Neural crest cell (in vitro differentiated cells): ENCODE results near the gene FOXP3. TPM values are rescaled to one million over a fixed set of nuclear protein-coding genes. Genes with fewer than 3 reads are reported as not detected.

Experiments
- DNase-seq: peaks from one replicate; pipeline ENCODE4 v3.0.0; 2021; ENCODE audit warnings: low read depth, mixed read lengths, low spot score
- H3K27ac Mint-ChIP-seq: one replicate; pipeline ENCODE4 v1.8.0; 2021; ENCODE audit warnings: mild to moderate bottlenecking, mixed read lengths; ENCODE audit not compliant: unreplicated experiment
- H3K27me3 Mint-ChIP-seq: 2 replicates; pipeline ENCODE4 v1.8.0; 2021; ENCODE audit warnings: low read depth, mild to moderate bottlenecking, mixed read lengths
- H3K36me3 Mint-ChIP-seq: 2 replicates; pipeline ENCODE4 v1.8.0; 2021; ENCODE audit warnings: low read depth, mild to moderate bottlenecking, mixed read lengths
- H3K4me1 Mint-ChIP-seq: 2 replicates; pipeline ENCODE4 v1.8.0; 2021; ENCODE audit warnings: mixed read lengths
- H3K4me3 Mint-ChIP-seq: one replicate; pipeline ENCODE4 v1.8.0; 2021; ENCODE audit warnings: mild to moderate bottlenecking, mixed read lengths
- H3K9me3 Mint-ChIP-seq: 2 replicates; pipeline ENCODE4 v1.8.0; 2021; ENCODE audit warnings: mixed read lengths
- total RNA-seq: library from RNA; stranded (reverse); gene quantifications from 2 replicates; pipeline ENCODE4 v1.2.1, GENCODE V29; 2021
- TF ChIP-seq, protein P1 (sequence below): fragments of 200-600 bp; sonication (generic); conservative IDR thresholded peaks from 2 replicates; pipeline ENCODE4 v1.5.0; 2021; ENCODE audit warnings: antibody characterized with exemption, mild to moderate bottlenecking

FOXP3 gene
- total RNA-seq, 1 donor from 2014 or later = 0.26 TPM

DNA sequence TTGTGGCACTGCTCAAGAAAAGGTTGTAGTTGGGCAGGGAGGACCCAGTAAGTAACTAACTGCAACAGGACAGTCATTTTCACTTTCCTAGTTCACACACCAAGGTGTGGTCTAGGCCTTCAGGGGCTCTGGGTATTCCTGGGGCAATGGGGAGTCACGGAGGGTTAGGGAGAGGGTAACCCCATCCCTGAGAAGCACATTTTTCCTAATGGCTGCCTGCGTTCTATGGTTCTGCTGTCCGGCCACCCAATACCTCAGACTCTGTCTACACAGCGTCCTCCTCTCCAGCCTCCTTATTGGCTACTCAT, 4.1 kb upstream of the FOXP3 start:
- TF ChIP-seq, protein P1, sequence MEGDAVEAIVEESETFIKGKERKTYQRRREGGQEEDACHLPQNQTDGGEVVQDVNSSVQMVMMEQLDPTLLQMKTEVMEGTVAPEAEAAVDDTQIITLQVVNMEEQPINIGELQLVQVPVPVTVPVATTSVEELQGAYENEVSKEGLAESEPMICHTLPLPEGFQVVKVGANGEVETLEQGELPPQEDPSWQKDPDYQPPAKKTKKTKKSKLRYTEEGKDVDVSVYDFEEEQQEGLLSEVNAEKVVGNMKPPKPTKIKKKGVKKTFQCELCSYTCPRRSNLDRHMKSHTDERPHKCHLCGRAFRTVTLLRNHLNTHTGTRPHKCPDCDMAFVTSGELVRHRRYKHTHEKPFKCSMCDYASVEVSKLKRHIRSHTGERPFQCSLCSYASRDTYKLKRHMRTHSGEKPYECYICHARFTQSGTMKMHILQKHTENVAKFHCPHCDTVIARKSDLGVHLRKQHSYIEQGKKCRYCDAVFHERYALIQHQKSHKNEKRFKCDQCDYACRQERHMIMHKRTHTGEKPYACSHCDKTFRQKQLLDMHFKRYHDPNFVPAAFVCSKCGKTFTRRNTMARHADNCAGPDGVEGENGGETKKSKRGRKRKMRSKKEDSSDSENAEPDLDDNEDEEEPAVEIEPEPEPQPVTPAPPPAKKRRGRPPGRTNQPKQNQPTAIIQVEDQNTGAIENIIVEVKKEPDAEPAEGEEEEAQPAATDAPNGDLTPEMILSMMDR = no peak
- Mint-ChIP-seq H3K4me3 (peak overlapping the region; percentile 96), H3K4me1 (peaks cover 42% of the 10 kb centered on the region), H3K36me3 (peaks cover 5% of the 10 kb centered on the region), H3K9me3 (peaks cover 12% of the 10 kb centered on the region), H3K27ac (peak overlapping the region; percentile 52), H3K27me3 (no peaks in the 10 kb centered on the region)
- no peak for DNase-seq

DNA sequence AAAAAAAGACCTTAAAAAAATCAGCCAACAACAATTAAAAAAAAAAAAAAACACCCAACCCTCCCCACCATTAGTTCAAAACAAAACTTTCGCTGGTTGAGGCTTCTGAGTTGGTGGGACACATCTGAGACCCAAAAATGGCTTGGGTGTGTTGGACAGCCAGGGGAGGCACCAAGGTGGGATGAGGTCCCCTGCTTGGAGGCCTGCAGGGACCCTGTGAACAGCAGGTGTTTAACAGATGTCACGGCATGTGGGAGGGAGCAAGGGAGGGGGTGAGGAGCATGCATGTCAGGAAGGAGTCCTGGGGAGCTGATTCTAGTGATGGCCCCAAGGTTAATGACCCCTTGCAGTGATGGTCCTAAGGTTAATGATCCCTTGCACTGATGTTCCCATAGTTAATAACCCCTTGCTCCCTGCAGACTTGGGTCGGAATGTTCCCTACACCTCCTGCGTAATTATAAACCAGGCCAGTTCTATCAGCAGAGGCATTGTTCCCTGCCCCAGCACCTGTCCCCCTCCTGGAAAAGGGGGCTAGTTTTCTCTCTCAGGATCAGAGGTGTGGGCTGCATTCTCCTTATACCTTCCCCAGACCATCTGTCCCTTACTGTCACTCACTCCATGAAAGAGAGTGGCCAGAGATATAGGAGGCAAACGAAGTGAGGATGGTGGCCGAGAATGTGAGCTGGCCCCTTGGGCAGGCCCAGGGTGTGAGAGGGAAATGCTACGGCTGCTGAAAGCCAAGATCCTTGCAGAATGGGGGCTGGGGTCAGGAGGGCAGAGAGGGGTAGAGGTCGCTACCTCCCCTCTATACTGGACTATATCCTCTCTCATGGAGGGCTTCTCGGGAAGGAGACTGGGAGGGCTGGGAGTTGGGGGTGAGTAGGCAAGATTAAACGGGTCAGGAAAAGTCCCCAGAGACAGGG, 2.3 kb upstream of the FOXP3 start:
- Mint-ChIP-seq H3K36me3 (peaks cover 5% of the 10 kb centered on the region), H3K4me3 (peak overlapping the region; percentile 45), H3K9me3 (peaks cover 16% of the 10 kb centered on the region), H3K27ac (no peak overlapping the region), H3K27me3 (no peaks in the 10 kb centered on the region), H3K4me1 (peaks cover 30% of the 10 kb centered on the region)
- no peak for DNase-seq
- TF ChIP-seq, protein P1 = no peak

DNA sequence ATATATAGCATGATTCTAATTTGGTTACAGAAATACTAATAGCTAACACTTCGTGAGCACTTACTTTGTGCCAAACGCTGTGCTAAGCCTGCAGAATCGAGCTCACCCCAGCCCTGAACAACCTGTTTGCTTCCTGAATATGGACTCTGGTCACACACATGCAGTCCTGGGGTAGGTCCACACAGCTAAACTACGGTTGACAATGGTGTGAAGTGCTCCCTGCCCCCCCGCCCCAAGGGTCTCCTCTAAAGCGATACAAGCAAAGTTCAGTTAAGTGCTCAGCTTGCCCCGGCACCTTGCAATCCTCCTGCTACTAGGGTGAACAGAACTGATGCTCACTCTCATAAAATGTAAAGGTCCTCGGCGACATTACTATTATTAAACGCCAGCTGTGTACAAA, 879 bp downstream of the FOXP3 start:
- H3K9me3 Mint-ChIP-seq = peaks cover 16% of the 10 kb centered on the region
- H3K36me3 Mint-ChIP-seq = no peaks in the 10 kb centered on the region
- no peak overlapping the region for H3K27ac Mint-ChIP-seq
- H3K4me3 Mint-ChIP-seq = no peak overlapping the region
- DNase-seq = no peak
- TF ChIP-seq, protein P1 = no peak
- peaks cover 14% of the 10 kb centered on the region for H3K4me1 Mint-ChIP-seq
- H3K27me3 Mint-ChIP-seq = peaks cover 2% of the 10 kb centered on the region

DNA sequence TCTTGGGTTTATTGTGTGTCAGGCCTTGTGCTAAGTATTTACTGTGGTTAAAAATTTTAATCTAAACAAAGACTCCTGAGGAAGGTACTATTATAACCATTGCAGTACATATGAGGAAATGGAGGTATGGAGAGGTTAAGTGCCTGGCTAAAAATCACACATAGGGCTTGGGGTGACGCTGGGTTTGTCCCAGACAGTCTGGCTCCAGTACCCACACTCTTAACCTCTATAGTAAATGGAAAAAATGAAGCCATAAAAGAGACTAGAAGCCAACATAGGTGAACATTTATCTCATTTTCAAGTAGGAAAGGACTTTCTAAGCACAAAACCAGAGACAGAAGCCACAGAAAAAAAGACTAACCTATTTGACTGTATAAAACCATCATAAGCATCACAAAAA, 1.9 kb downstream of the FOXP3 start:
- no peak overlapping the region for H3K4me3 Mint-ChIP-seq
- no peaks in the 10 kb centered on the region for H3K36me3 Mint-ChIP-seq
- peaks cover 2% of the 10 kb centered on the region for H3K27me3 Mint-ChIP-seq
- no peak overlapping the region for H3K27ac Mint-ChIP-seq
- peaks cover 6% of the 10 kb centered on the region for H3K4me1 Mint-ChIP-seq
- no peak for DNase-seq
- H3K9me3 Mint-ChIP-seq = peaks cover 15% of the 10 kb centered on the region
- TF ChIP-seq, protein P1 = no peak

DNA sequence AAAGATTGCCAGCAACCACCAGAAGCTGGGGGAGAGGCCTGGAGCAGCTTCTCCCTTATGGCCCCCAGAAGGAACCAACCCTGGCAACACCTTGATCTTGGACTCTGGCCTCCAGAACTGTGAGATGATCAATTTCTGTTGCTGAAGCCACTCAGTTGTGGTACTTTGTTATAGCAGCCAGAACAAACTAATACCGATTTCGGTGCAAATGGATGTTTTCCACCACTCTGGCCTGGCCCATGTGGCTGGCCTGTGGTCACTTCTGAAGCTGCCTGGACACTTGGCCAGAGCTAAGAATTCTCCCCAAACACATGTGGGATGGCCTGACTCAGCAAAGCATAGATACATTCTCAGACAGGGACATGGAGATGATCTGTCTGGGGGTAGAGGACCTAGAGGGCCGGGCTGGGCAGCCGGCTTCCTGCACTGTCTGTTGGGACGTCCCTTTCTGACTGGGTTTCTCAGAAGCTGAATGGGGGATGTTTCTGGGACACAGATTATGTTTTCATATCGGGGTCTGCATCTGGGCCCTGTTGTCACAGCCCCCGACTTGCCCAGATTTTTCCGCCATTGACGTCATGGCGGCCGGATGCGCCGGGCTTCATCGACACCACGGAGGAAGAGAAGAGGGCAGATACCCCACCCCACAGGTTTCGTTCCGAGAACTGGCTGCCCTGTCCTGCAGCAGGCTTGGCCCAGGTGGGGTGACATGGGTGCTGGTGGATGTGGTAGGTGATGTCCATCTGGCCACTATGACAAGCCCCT, 4.1 kb downstream of the FOXP3 start:
- peaks cover 2% of the 10 kb centered on the region for H3K27me3 Mint-ChIP-seq
- no peak overlapping the region for H3K27ac Mint-ChIP-seq
- no peaks in the 10 kb centered on the region for H3K36me3 Mint-ChIP-seq
- H3K4me1 Mint-ChIP-seq = no peaks in the 10 kb centered on the region
- peaks cover 11% of the 10 kb centered on the region for H3K9me3 Mint-ChIP-seq
- H3K4me3 Mint-ChIP-seq = no peak overlapping the region
- no peak for DNase-seq
- TF ChIP-seq, protein P1 = no peak
